Transverse colon (tissue), 3 donors: ENCODE results near the gene COX10.

ENCODE experiments used
- CTCF ChIP-seq, 5 experiments: fragments of 200-600 bp in 3 of 5; fragments of 450-650 bp in 2 of 5; sonication (generic) in 3 of 5; IDR thresholded peaks; 1 replicate in 2 of 5; 2 replicates in 3 of 5; pipeline ENCODE4 v1.5.1; 2016 to 2017; ENCODE audit warnings: antibody characterized with exemption in 5 of 5, inconsistent platforms in 3 of 5, mild to moderate bottlenecking in 2 of 5, moderate library complexity in 1 of 5
- EP300 ChIP-seq: sonication (generic); formaldehyde crosslinking; IDR thresholded peaks from one replicate; pipeline ENCODE4 v1.6.1; 2017; ENCODE audit warnings: antibody characterized with exemption, low read depth
- POLR2A ChIP-seq: fragments of 450-650 bp; IDR thresholded peaks from one replicate; pipeline ENCODE4 v1.6.1; 2016; ENCODE audit warnings: antibody characterized with exemption, mild to moderate bottlenecking, moderate library complexity

- TF ChIP-seq CTCF (IDR thresholded peaks at IDR 0.05) = no peak
- no peak for TF ChIP-seq POLR2A
- no peak for TF ChIP-seq EP300
Measured at GRCh38 chr17:14205992-14206461, 136.7 kb downstream of the COX10 start.
